Progenitor cell of endocrine pancreas (in vitro differentiated cells): ENCODE results near the gene AGMO. TPM values are rescaled to one million over a fixed set of nuclear protein-coding genes. Genes with fewer than 3 reads are reported as not detected.

Source experiments
- DNase-seq: peaks from one replicate; pipeline ENCODE4 v3.0.0; 2021; ENCODE audit warnings: low spot score; ENCODE audit not compliant: unreplicated experiment
- H3K27ac Mint-ChIP-seq: 2 replicates; pipeline ENCODE4 v1.8.0; 2021; ENCODE audit warnings: mild to moderate bottlenecking, moderate library complexity, mixed read lengths
- H3K27me3 Mint-ChIP-seq: 2 replicates; pipeline ENCODE4 v1.8.0; 2021; ENCODE audit warnings: mixed read lengths
- H3K36me3 Mint-ChIP-seq: 2 replicates; pipeline ENCODE4 v1.8.0; 2022; ENCODE audit warnings: mixed read lengths; ENCODE audit not compliant: insufficient read depth
- H3K4me1 Mint-ChIP-seq: 2 replicates; pipeline ENCODE4 v1.8.0; 2021; ENCODE audit warnings: low read depth, mixed read lengths
- H3K4me3 Mint-ChIP-seq: 2 replicates; pipeline ENCODE4 v1.8.0; 2021; ENCODE audit warnings: low read depth, mild to moderate bottlenecking, moderate library complexity, mixed read lengths
- H3K9me3 Mint-ChIP-seq: 2 replicates; pipeline ENCODE4 v1.8.0; 2021; ENCODE audit warnings: low read depth, mixed read lengths
- total RNA-seq: library from RNA; stranded (reverse); gene quantifications from 2 replicates; pipeline ENCODE4 v1.2.1, GENCODE V29; 2021
- TF ChIP-seq, protein P1 (sequence below): fragments of 200-600 bp; sonication (generic); IDR thresholded peaks from one replicate; pipeline ENCODE4 v1.5.0; 2021; ENCODE audit warnings: antibody characterized with exemption, mild to moderate bottlenecking; ENCODE audit not compliant: unreplicated experiment

AGMO gene
- total RNA-seq, 1 donor from 2014 or later = 0.19 TPM

DNA sequence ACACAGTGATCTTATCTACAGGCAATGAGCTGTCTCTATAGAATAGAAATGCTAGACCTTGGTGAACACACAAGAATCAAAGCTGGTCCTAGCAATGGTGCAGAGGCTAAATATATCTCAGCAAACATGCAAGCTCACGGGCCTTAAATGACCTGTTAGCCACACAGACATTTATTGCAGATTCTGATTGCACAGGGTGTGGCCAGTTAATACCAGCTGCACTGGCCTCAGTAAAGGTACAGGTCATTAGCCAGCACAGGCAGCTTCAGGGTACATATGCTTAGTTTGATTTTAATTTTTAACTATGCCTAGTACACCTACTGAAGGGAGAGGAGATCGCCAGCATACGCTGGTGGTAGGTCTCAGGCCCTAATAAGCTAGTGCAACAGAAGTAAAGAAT, 393.9 kb downstream of the AGMO start:
- no peak overlapping the region for H3K27ac Mint-ChIP-seq
- DNase-seq = no peak
- TF ChIP-seq, protein P1, sequence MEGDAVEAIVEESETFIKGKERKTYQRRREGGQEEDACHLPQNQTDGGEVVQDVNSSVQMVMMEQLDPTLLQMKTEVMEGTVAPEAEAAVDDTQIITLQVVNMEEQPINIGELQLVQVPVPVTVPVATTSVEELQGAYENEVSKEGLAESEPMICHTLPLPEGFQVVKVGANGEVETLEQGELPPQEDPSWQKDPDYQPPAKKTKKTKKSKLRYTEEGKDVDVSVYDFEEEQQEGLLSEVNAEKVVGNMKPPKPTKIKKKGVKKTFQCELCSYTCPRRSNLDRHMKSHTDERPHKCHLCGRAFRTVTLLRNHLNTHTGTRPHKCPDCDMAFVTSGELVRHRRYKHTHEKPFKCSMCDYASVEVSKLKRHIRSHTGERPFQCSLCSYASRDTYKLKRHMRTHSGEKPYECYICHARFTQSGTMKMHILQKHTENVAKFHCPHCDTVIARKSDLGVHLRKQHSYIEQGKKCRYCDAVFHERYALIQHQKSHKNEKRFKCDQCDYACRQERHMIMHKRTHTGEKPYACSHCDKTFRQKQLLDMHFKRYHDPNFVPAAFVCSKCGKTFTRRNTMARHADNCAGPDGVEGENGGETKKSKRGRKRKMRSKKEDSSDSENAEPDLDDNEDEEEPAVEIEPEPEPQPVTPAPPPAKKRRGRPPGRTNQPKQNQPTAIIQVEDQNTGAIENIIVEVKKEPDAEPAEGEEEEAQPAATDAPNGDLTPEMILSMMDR = no peak
- H3K4me3 Mint-ChIP-seq = no peak overlapping the region
- H3K9me3 Mint-ChIP-seq = peaks cover 8% of the 10 kb centered on the region
- no peaks in the 10 kb centered on the region for H3K4me1 Mint-ChIP-seq
- no peaks in the 10 kb centered on the region for H3K27me3 Mint-ChIP-seq
- no peaks in the 10 kb centered on the region for H3K36me3 Mint-ChIP-seq

GRCh38 chr7:15166620-15167019, 395.2 kb downstream of the AGMO start:
- no peak overlapping the region for H3K4me3 Mint-ChIP-seq
- H3K4me1 Mint-ChIP-seq = no peaks in the 10 kb centered on the region
- DNase-seq = no peak
- H3K9me3 Mint-ChIP-seq = peaks cover 8% of the 10 kb centered on the region
- H3K27ac Mint-ChIP-seq = no peak overlapping the region
- TF ChIP-seq, protein P1 = no peak
- no peaks in the 10 kb centered on the region for H3K27me3 Mint-ChIP-seq
- H3K36me3 Mint-ChIP-seq = no peaks in the 10 kb centered on the region

DNA sequence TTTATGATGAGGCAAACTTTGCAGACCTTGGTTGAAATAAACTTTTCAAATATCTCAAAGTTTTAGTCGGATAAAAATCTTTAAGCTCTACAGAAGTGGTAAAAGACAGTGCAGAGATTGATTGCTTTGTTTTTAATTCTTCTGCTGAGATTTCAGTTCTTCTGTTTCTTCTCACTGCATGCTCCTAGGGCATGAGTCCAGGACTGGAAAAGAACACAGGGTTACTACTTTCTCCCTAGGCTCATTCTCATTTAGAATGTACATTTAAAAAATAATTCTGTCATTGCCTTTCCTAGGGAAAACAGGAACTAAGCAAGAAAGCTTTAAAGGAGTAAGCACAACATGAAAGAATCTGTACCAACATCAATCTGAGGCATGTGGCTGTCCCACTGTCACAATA, 402.6 kb downstream of the AGMO start:
- peaks cover 5% of the 10 kb centered on the region for H3K9me3 Mint-ChIP-seq
- no peak overlapping the region for H3K27ac Mint-ChIP-seq
- no peaks in the 10 kb centered on the region for H3K27me3 Mint-ChIP-seq
- no peak overlapping the region for H3K4me3 Mint-ChIP-seq
- H3K36me3 Mint-ChIP-seq = no peaks in the 10 kb centered on the region
- TF ChIP-seq, protein P1 = no peak
- H3K4me1 Mint-ChIP-seq = no peaks in the 10 kb centered on the region
- DNase-seq = no peak

- Mint-ChIP-seq H3K36me3 (no peaks in the 10 kb centered on the region), H3K27ac (no peak overlapping the region), H3K4me3 (no peak overlapping the region), H3K27me3 (no peaks in the 10 kb centered on the region), H3K9me3 (peaks cover 9% of the 10 kb centered on the region), H3K4me1 (no peaks in the 10 kb centered on the region)
- DNase-seq = no peak
- TF ChIP-seq, protein P1 = no peak
These were observed 403.5 kb downstream of the AGMO start for GRCh38 chr7:15158141-15158810.

Other genes with a start within 250 kb of the AGMO start
- 0.20 TPM in 1 of 2 replicates, not detected in the other for gene MEOX2, start 124.7 kb upstream of the AGMO start, total RNA-seq